Measurements from ENCODE around the gene EPHB6.

GRCh38 chr7:142853739-142854371 lies 1.0 kb upstream of the EPHB6 start:
- no peak for TF ChIP-seq POLR2A (IDR thresholded peaks at IDR 0.05; ENCODE audit: low read depth, low read length)
- TF ChIP-seq POLR2AphosphoS5 (IDR thresholded peaks at IDR 0.05; ENCODE audit: low read depth, low read length): no peak
- TF ChIP-seq TAF1 (IDR thresholded peaks at IDR 0.05; ENCODE audit: low read depth, low read length): no peak
- peak; percentile 89 for TF ChIP-seq SPI1 (IDR thresholded peaks at IDR 0.05; ENCODE audit: low read depth, low read length)

All from GM12891 (cell line).